H4 (cell line): ENCODE data around the gene SEZ6L. TPM values are rescaled to one million over a fixed set of nuclear protein-coding genes. Genes with fewer than 3 reads are reported as not detected.

Source experiments
- DNase-seq: peaks from one replicate; pipeline ENCODE4 v3.0.0-alpha.2; 2015; ENCODE audit warnings: low spot score
- total RNA-seq: library from RNA; depleted of rRNA; stranded (reverse); fragments of >200 nt; shearing (Covaris generic); gene quantifications from 2 replicates; pipeline ENCODE4 v1.2.3, GENCODE V29; 2014; rRNA removed

The SEZ6L gene
- total RNA-seq, result 0.02 TPM in 1 of 2 replicates, not detected in the other

GRCh38 chr22:26169315-26170111, at the start of gene SEZ6L:
Gene SEZ6L (plus strand): TSS chr22:26169462. CDS start chr22:26169670, 208 bp downstream.
- no peak for DNase-seq

GRCh38 chr22:26122920-26123468, 46.3 kb upstream of the SEZ6L start:
- DNase-seq, result no peak

GRCh38 chr22:26124991-26125725, 44.1 kb upstream of the SEZ6L start:
- DNase-seq, result no peak

- DNase-seq, result no peak
Observed at GRCh38 chr22:26127126-26127525, 42.1 kb upstream of the SEZ6L start.

DNA sequence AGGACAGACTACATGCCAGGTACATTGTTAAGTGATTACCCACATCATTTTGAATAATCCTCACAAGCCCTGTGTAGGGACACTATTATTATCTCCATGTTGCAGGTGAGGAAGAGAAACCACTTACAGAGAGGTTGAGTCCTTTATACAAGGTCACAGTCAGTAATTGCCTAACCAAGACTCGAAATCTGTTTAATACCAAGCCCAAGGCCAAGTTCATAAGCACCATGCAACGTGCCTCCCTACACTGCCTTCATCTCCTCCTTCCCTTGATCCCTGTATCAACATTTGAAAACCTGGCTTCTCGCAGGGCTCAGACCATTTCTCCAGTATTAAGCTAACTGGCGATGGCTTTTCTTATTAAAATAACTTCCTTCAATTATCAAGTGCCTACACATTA, 41.7 kb upstream of the SEZ6L start:
- DNase-seq, result no peak

DNA sequence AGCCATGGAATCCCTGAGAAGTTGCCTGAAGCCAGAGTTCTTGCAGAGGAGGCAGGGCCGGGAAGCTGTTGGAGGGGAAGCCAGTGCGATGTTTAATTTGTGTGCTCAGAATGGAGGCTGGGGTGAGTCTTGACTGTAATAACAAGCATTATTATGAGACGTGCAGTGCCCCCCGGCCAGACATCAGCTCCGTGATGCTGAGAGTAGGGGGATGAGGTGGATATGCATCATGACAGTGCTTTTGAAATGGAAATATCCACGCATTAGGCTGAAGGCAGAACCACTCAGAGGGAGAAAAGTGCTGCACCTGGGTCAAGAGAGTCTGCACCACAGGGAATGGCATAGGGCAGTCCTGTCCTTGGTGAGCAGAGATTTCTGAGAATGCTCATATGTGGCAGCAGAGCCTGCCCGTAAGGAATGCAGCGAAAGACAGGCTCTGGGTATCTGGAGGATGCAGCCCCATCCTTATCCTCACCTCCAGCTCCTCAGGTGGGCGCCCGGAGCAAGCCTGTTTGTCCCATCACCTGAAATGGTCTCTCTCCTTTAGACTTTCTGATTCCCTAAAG, 37.6 kb upstream of the SEZ6L start:
- no peak for DNase-seq

GRCh38 chr22:26134654-26135330, 34.5 kb upstream of the SEZ6L start:
- DNase-seq, result no peak

DNA sequence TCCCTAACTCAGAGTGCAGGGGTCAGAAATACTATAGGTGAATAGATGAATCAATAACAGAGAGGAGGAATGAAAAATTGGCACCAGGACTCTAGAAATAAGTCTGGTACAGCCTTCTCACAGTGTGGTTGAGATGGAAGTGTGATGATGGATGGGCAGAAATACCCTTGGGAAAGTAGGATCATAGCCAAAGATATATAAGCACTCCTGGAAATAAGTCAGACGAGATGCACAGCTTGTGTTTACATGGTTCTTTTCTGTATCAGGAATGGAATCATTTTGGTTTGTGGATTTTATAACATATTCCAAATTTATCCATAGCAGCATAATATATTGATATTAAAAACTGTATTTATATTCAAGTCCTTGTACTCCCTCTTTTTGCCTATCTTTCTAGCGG, 33.5 kb upstream of the SEZ6L start:
- DNase-seq, result no peak

- DNase-seq, result peak; percentile 2
Observed at GRCh38 chr22:26139310-26139709, 30.0 kb upstream of the SEZ6L start.

- no peak for DNase-seq
Observed at GRCh38 chr22:26141831-26142230, 27.4 kb upstream of the SEZ6L start.

- peak; percentile 13 for DNase-seq
Observed at GRCh38 chr22:26143806-26144325, 25.4 kb upstream of the SEZ6L start.

DNA sequence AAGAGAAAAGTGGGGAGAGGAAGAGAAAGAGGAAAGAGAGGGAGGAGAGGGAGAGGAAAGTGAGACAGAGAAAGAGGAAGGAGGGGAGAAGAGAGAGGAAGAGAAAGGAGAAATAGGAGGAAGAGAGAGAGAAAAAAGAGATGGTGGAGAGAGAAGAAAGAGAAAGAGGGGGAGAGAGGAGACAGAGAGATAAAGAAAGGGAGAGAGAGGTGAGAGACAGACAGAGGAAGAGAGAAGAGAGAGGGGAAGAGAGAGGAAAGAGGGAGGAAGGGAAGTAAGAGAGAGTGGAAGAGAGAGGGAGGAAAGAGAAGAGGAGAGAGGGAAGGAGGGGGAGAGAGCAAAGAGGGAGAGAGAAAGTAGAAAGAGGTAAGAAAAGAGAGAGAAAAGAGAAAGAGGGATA, 9.4 kb upstream of the SEZ6L start:
- no peak for DNase-seq

DNA sequence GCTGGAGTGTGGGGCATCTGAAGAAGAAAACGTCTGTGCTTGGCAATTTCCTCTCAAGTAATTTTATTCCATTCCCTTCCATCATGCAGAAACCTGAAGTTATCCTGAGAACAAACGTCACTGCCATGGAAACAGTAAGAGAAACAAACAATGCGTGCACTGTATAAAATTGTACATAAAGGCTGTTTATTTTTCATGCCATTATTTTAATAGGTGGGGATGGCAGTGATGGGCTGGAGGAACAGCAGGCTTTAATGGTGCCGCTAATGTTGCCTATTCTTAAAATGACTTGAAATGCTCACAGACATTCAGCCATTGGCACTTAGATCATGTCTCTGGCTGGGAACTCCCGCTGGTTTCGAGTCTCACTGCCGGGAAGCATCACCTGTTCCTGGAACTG, 7.5 kb upstream of the SEZ6L start:
- DNase-seq, result no peak

GRCh38 chr22:26162926-26163325, 6.3 kb upstream of the SEZ6L start:
- DNase-seq, result no peak

- DNase-seq, result no peak
Observed at GRCh38 chr22:26164174-26164573, 5.1 kb upstream of the SEZ6L start.

DNA sequence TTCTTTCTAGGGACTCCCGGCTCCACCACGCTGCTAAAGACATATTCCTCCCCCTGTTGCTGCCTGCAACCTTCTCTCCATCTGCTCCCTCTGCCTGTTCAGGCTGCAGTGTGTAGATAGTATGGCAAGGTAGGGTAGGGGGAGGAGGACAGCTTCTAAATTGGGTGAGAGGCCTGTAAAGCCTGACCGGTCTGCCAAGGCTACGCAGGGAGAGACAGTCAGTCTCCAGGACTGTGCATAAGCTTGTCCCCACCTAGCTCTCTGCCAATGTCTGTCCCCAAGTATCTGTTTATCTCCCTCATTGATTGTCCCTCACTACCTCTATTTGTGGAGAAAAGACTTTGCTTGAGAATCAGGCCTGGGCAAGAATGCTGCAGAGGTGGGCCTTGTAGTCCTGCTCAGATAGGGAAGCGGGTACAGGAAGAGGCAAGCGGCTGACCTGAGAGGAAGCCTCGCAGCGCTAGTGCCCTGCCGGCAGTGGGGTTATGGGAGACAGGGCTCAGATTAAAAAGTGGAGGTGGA, 871 bp upstream of the SEZ6L start:
- no peak for DNase-seq

DNA sequence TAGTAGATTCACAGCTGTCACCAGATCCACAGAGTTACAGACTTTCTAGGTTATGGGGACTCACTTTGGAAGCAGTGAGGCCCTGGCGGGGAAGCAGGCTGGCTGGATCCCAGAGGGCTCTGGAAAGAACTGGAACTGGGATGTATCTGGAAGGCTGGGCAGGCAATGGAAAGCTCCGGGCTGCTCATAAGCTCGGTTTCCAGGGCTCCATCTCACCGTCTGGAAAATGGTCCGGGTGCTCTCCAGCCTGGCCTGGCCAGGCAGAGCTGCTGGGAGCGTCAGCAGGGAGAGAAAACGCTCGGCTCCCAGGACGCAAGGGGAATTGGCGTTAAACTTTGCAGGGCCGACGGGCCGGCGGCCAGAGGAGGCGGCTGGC, 335 bp upstream of the SEZ6L start:
- no peak for DNase-seq

- DNase-seq, result no peak
Observed at GRCh38 chr22:26170112-26170492, 840 bp downstream of the SEZ6L start.

- no peak for DNase-seq
Observed at GRCh38 chr22:26170795-26171580, 1.7 kb downstream of the SEZ6L start.

DNA sequence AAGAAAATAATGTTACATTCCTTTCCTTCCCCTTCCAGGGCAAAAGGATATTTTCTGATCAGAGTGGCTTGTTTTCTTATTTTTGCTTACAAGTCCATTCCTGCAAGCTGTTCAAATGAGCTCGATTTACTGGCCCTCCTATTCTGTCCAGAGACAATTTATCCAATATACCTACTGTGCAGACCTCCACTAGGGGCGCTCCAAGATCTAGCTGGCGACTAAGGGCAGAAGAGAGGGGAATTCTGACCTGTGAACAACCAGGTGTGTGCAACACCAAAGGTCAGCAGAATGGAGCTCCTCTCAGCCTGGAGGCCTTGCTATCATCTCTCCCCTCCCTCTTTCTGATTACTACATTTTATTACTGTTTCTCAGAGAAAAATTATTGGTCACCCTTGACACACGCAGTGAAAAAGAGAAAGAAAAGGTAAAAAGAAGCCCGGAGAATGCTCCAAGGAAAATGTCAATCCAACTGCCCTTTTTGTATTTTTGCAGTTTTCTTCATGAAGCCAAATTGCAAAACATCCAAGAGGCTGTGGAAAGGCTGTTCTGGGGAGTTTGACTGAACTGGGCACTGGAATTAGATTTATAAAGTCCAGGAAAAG, 3.2 kb downstream of the SEZ6L start:
- no peak for DNase-seq
